Liver (tissue), 9 donors: ENCODE measurements around the gene ACER2. TPM values are rescaled to one million over a fixed set of nuclear protein-coding genes. Genes with fewer than 3 reads are reported as not detected.

Experiments
- DNase-seq: peaks from one replicate; pipeline ENCODE4 v3.0.0-alpha.2; 2017; ENCODE audit warnings: low spot score
- H3K27ac ChIP-seq, 2 donors: one replicate each; pipeline ENCODE4 v1.7.0; 2013; ENCODE audit warnings: inconsistent platforms in 2 of 2, low read length in 2 of 2, control low read depth in 1 of 2, low read depth in 1 of 2, mild to moderate bottlenecking in 1 of 2
- H3K27me3 ChIP-seq, 4 donors: one replicate each; pipeline versions ENCODE4 v1.6.1 to v1.7.0; 2013; ENCODE audit warnings: low read length in 3 of 4, inconsistent platforms in 1 of 4, mild to moderate bottlenecking in 1 of 4, moderate library complexity in 1 of 4; ENCODE audit not compliant: control insufficient read depth in 4 of 4, insufficient read depth in 4 of 4
- H3K36me3 ChIP-seq, 4 donors: one replicate each; pipeline versions ENCODE4 v1.6.1 to v1.7.0; 2013; ENCODE audit warnings: low read length in 3 of 4, mild to moderate bottlenecking in 3 of 4, low read depth in 1 of 4, moderate library complexity in 1 of 4; ENCODE audit not compliant: control insufficient read depth in 4 of 4, insufficient read depth in 3 of 4
- H3K4me1 ChIP-seq, 4 donors: one replicate each; pipeline versions ENCODE4 v1.6.1 to v1.7.0; 2013; ENCODE audit warnings: low read length in 3 of 4, mild to moderate bottlenecking in 3 of 4, moderate library complexity in 1 of 4; ENCODE audit not compliant: control insufficient read depth in 4 of 4, insufficient read depth in 4 of 4
- H3K4me3 ChIP-seq, 3 donors: one replicate each; pipeline versions ENCODE4 v1.6.1 to v1.7.0; 2013; ENCODE audit warnings: low read length in 3 of 3, control low read depth in 1 of 3, low read depth in 1 of 3, mild to moderate bottlenecking in 1 of 3
- H3K9ac ChIP-seq, 2 donors: one replicate each; pipeline ENCODE4 v1.7.0; 2013; ENCODE audit warnings: low read length in 2 of 2, mild to moderate bottlenecking in 2 of 2, moderate library complexity in 2 of 2, control low read depth in 1 of 2, low read depth in 1 of 2
- H3K9me3 ChIP-seq, 4 donors: one replicate each; pipeline versions ENCODE4 v1.6.1 to v1.7.0; 2013; ENCODE audit warnings: low read length in 3 of 4; ENCODE audit not compliant: control insufficient read depth in 4 of 4
- EGR1 ChIP-seq, 2 donors: IDR thresholded peaks; 2 replicates each; pipeline ENCODE4 v1.6.1; 2016 to 2018; ENCODE audit warnings: antibody characterized with exemption in 2 of 2, low read depth in 2 of 2
- FOXA1 ChIP-seq: IDR thresholded peaks from 2 replicates; pipeline ENCODE4 v1.6.1; 2016; ENCODE audit warnings: antibody characterized with exemption
- FOXA2 ChIP-seq: IDR thresholded peaks from 2 replicates; pipeline ENCODE4 v1.6.1; 2016; ENCODE audit warnings: antibody characterized with exemption
- GABPA ChIP-seq, 2 donors: IDR thresholded peaks in 1 of 2; conservative IDR thresholded peaks in 1 of 2; 2 replicates each; pipeline ENCODE4 v1.6.1; 2016; ENCODE audit warnings: antibody characterized with exemption in 2 of 2, mild to moderate bottlenecking in 1 of 2, moderate library complexity in 1 of 2
- HNF4A ChIP-seq, 2 donors: conservative IDR thresholded peaks; 2 replicates each; pipeline ENCODE4 v1.6.1; 2016; ENCODE audit warnings: antibody characterized with exemption in 2 of 2, mild to moderate bottlenecking in 2 of 2
- HNF4G ChIP-seq: IDR thresholded peaks from 2 replicates; pipeline ENCODE4 v1.6.1; 2016; ENCODE audit warnings: antibody characterized with exemption
- JUND ChIP-seq, 2 donors: IDR thresholded peaks; 2 replicates each; pipeline ENCODE4 v1.6.1; 2016; ENCODE audit warnings: antibody characterized with exemption in 2 of 2
- NR2F2 ChIP-seq: IDR thresholded peaks from 2 replicates; pipeline ENCODE4 v1.6.1; 2016; ENCODE audit warnings: antibody characterized with exemption
- RAD21 ChIP-seq, 2 donors: IDR thresholded peaks; 2 replicates each; pipeline ENCODE4 v1.6.1; 2016; ENCODE audit warnings: antibody characterized with exemption in 2 of 2, mild to moderate bottlenecking in 2 of 2
- RXRA ChIP-seq, 2 donors: IDR thresholded peaks; 2 replicates each; pipeline ENCODE4 v1.6.1; 2017 to 2018; ENCODE audit warnings: antibody characterized with exemption in 2 of 2, mild to moderate bottlenecking in 1 of 2
- SP1 ChIP-seq: IDR thresholded peaks from 2 replicates; pipeline ENCODE4 v1.6.1; 2018; ENCODE audit warnings: antibody characterized with exemption, mild to moderate bottlenecking
- TAF1 ChIP-seq: conservative IDR thresholded peaks from 2 replicates; pipeline ENCODE4 v1.6.1; 2016; ENCODE audit warnings: antibody characterized with exemption, mild to moderate bottlenecking
- YY1 ChIP-seq: IDR thresholded peaks from 2 replicates; pipeline ENCODE4 v1.6.1; 2016; ENCODE audit warnings: antibody characterized with exemption, mild to moderate bottlenecking
- WGBS: extraction: QIAGEN DNeasy Blood & Tissue Kit; methylation state at CpG from one replicate; pipeline ENCODE4 v1.1.7; 2013; 5-methylcytosine and 5-hydroxymethylcytosine counted together
- polyA plus RNA-seq, 2 donors: library from polyadenylated mRNA; stranded (reverse) in 1 of 2; unstranded in 1 of 2; fragments of 200-250 nt in 1 of 2; fragments of >200 nt in 1 of 2; fragmentation: Nextera tagmentation in 1 of 2; extraction: Ambion mirVana in 1 of 2; gene quantifications; one replicate each; pipeline versions ENCODE4 v1.2.1 to v1.2.3, GENCODE V29; 2013 to 2015
- total RNA-seq, 2 donors: library from RNA; depleted of rRNA; stranded (reverse); fragments of >200 nt; gene quantifications; one replicate each; pipeline ENCODE4 v1.2.3, GENCODE V29; 2014
- TF ChIP-seq, protein P1 (sequence below): fragments of 150-350 bp; IDR thresholded peaks from 2 replicates; pipeline ENCODE4 v1.5.1; 2017; ENCODE audit warnings: improper control_type of control experiment, low read depth, low read length; ENCODE audit not compliant: missing input control
- TF ChIP-seq, protein P2 (sequence below): IDR thresholded peaks from 2 replicates; pipeline ENCODE4 v1.6.1; 2016; ENCODE audit warnings: antibody characterized with exemption
- TF ChIP-seq, protein P3 (sequence below): IDR thresholded peaks from 2 replicates; pipeline ENCODE4 v1.6.1; 2016; ENCODE audit warnings: antibody characterized with exemption
- TF ChIP-seq, protein P4 (sequence below): IDR thresholded peaks from 2 replicates; pipeline ENCODE4 v1.6.1; 2016; ENCODE audit warnings: antibody characterized with exemption
- TF ChIP-seq, protein P5 (sequence below): IDR thresholded peaks from 2 replicates; pipeline ENCODE4 v1.6.1; 2016; ENCODE audit warnings: antibody characterized with exemption, mild to moderate bottlenecking
- donor health status: healthy.
- donor health status: healthy.
- donor health status: healthy.
- donor health status: healthy.
- donor health status: healthy.

The ACER2 gene
- total and polyA plus RNA-seq, 4 donors, result 0.47 to 4.0 (median 1.9) TPM

DNA sequence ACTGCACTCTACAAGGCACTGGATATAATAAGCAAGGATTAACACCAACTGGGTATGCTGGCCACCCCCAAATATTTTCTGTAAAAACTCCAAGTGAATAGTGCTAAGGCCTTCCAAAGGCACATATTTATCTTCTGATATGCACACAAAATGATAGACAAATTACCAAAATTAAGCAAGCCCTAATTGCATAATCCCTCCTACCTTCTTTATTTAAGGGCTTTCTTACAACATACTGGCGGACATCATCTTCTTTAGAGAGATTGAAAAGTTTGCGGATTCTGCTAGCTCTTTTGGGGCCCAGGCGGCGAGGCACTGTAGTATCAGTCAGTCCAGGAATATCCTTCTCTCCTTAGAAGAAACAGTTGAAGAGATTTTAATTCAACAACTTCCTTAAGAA, 30.6 kb upstream of the ACER2 start:
- H3K4me1 ChIP-seq, result peaks cover 5 to 26% (median 12%) of the 10 kb centered on the region in 4 donors
- no peaks in the 10 kb centered on the region for H3K27me3 ChIP-seq
- peaks cover 8 to 48% (median 39%) of the 10 kb centered on the region in 4 donors for H3K36me3 ChIP-seq
- no peak overlapping the region for H3K9ac ChIP-seq
- TF ChIP-seq FOXA1 (no peak), SP1 (no peak), EGR1 (IDR thresholded peaks at IDR 0.05; ENCODE audit: low read depth in 2 of 2) (no peak), HNF4A (conservative IDR thresholded peaks at IDR 0.05) (no peak), FOXA2 (no peak), RXRA (IDR thresholded peaks at IDR 0.05) (no peak)
- TF ChIP-seq, protein P1, sequence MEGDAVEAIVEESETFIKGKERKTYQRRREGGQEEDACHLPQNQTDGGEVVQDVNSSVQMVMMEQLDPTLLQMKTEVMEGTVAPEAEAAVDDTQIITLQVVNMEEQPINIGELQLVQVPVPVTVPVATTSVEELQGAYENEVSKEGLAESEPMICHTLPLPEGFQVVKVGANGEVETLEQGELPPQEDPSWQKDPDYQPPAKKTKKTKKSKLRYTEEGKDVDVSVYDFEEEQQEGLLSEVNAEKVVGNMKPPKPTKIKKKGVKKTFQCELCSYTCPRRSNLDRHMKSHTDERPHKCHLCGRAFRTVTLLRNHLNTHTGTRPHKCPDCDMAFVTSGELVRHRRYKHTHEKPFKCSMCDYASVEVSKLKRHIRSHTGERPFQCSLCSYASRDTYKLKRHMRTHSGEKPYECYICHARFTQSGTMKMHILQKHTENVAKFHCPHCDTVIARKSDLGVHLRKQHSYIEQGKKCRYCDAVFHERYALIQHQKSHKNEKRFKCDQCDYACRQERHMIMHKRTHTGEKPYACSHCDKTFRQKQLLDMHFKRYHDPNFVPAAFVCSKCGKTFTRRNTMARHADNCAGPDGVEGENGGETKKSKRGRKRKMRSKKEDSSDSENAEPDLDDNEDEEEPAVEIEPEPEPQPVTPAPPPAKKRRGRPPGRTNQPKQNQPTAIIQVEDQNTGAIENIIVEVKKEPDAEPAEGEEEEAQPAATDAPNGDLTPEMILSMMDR, result no peak
- TF ChIP-seq, protein P2, sequence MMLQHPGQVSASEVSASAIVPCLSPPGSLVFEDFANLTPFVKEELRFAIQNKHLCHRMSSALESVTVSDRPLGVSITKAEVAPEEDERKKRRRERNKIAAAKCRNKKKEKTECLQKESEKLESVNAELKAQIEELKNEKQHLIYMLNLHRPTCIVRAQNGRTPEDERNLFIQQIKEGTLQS, result no peak
- no peak for DNase-seq
- H3K4me3 ChIP-seq, result peak overlapping the region in 1 of 3 donors; percentile 73
- 65% methylated on average over 4 of the region's 4 CpGs for WGBS
- H3K27ac ChIP-seq, result peak overlapping the region in 1 of 2 donors; percentile 7
- no peaks in the 10 kb centered on the region for H3K9me3 ChIP-seq

DNA sequence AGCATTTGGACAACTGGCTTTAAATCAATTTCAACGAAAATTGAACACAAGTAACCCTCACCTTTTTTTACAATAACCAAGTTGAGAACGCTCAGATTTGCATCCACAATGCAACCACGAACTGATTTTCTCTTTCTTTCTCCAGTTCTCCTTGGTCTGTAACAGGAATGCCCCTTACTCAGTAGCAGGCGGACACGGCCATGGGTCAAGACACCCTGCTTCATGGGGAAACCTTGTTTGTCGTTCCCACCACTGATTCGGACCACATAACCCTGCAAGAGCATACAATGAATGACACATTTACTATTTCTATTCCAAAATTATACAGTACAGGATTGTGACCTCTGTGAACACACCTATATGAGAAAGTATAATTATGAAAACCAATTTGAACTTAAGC, 30.2 kb upstream of the ACER2 start:
- Histone ChIP-seq H3K4me3 (peak overlapping the region in 2 of 3 donors; percentile 73 to 88), H3K27me3 (no peaks in the 10 kb centered on the region), H3K9me3 (no peaks in the 10 kb centered on the region), H3K27ac (peak overlapping the region in 1 of 2 donors; percentile 7), H3K36me3 (peaks cover 8 to 45% (median 38%) of the 10 kb centered on the region in 4 donors), H3K4me1 (peaks cover 5 to 26% (median 12%) of the 10 kb centered on the region in 4 donors), H3K9ac (peak overlapping the region in 1 of 2 donors; percentile 81)
- no peak for TF ChIP-seq RAD21 (IDR thresholded peaks at IDR 0.05)
- no peak for TF ChIP-seq TAF1
- no peak for TF ChIP-seq YY1
- TF ChIP-seq FOXA1, result no peak
- no peak for TF ChIP-seq FOXA2
- TF ChIP-seq HNF4A (conservative IDR thresholded peaks at IDR 0.05), result no peak
- TF ChIP-seq, protein P2, result no peak
- TF ChIP-seq, protein P3, sequence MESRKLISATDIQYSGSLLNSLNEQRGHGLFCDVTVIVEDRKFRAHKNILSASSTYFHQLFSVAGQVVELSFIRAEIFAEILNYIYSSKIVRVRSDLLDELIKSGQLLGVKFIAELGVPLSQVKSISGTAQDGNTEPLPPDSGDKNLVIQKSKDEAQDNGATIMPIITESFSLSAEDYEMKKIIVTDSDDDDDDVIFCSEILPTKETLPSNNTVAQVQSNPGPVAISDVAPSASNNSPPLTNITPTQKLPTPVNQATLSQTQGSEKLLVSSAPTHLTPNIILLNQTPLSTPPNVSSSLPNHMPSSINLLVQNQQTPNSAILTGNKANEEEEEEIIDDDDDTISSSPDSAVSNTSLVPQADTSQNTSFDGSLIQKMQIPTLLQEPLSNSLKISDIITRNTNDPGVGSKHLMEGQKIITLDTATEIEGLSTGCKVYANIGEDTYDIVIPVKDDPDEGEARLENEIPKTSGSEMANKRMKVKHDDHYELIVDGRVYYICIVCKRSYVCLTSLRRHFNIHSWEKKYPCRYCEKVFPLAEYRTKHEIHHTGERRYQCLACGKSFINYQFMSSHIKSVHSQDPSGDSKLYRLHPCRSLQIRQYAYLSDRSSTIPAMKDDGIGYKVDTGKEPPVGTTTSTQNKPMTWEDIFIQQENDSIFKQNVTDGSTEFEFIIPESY, result no peak
- TF ChIP-seq, protein P1, result no peak
- TF ChIP-seq HNF4G, result no peak
- no peak for TF ChIP-seq RXRA (IDR thresholded peaks at IDR 0.05)
- no peak for TF ChIP-seq GABPA (IDR thresholded peaks at IDR 0.05 in 1 of 2, conservative IDR thresholded peaks at IDR 0.05 in 1 of 2)
- no peak for TF ChIP-seq JUND (IDR thresholded peaks at IDR 0.05)
- TF ChIP-seq, protein P4, sequence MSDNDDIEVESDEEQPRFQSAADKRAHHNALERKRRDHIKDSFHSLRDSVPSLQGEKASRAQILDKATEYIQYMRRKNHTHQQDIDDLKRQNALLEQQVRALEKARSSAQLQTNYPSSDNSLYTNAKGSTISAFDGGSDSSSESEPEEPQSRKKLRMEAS, result no peak
- TF ChIP-seq NR2F2, result no peak
- no peak for TF ChIP-seq EGR1 (IDR thresholded peaks at IDR 0.05; ENCODE audit: low read depth in 2 of 2)
- TF ChIP-seq, protein P5, sequence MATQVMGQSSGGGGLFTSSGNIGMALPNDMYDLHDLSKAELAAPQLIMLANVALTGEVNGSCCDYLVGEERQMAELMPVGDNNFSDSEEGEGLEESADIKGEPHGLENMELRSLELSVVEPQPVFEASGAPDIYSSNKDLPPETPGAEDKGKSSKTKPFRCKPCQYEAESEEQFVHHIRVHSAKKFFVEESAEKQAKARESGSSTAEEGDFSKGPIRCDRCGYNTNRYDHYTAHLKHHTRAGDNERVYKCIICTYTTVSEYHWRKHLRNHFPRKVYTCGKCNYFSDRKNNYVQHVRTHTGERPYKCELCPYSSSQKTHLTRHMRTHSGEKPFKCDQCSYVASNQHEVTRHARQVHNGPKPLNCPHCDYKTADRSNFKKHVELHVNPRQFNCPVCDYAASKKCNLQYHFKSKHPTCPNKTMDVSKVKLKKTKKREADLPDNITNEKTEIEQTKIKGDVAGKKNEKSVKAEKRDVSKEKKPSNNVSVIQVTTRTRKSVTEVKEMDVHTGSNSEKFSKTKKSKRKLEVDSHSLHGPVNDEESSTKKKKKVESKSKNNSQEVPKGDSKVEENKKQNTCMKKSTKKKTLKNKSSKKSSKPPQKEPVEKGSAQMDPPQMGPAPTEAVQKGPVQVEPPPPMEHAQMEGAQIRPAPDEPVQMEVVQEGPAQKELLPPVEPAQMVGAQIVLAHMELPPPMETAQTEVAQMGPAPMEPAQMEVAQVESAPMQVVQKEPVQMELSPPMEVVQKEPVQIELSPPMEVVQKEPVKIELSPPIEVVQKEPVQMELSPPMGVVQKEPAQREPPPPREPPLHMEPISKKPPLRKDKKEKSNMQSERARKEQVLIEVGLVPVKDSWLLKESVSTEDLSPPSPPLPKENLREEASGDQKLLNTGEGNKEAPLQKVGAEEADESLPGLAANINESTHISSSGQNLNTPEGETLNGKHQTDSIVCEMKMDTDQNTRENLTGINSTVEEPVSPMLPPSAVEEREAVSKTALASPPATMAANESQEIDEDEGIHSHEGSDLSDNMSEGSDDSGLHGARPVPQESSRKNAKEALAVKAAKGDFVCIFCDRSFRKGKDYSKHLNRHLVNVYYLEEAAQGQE, result no peak
- 59% methylated on average over 7 of the region's 7 CpGs for WGBS
- DNase-seq, result no peak
